Liver (tissue), 3 donors: ENCODE results near the gene CCDC187.

Source experiments
- ATF3 ChIP-seq: IDR thresholded peaks from 2 replicates; pipeline ENCODE4 v1.6.1; 2016; ENCODE audit warnings: antibody characterized with exemption
- CTCF ChIP-seq: fragments of 150-350 bp; IDR thresholded peaks from 2 replicates; pipeline ENCODE4 v1.5.1; 2017; ENCODE audit warnings: improper control_type of control experiment, low read depth, low read length; ENCODE audit not compliant: missing input control
- EGR1 ChIP-seq, 2 donors: IDR thresholded peaks; 2 replicates each; pipeline ENCODE4 v1.6.1; 2016 to 2018; ENCODE audit warnings: antibody characterized with exemption in 2 of 2, low read depth in 2 of 2
- GABPA ChIP-seq, 2 donors: IDR thresholded peaks in 1 of 2; conservative IDR thresholded peaks in 1 of 2; 2 replicates each; pipeline ENCODE4 v1.6.1; 2016; ENCODE audit warnings: antibody characterized with exemption in 2 of 2, mild to moderate bottlenecking in 1 of 2, moderate library complexity in 1 of 2
- JUND ChIP-seq, 2 donors: IDR thresholded peaks; 2 replicates each; pipeline ENCODE4 v1.6.1; 2016; ENCODE audit warnings: antibody characterized with exemption in 2 of 2
- MAX ChIP-seq: IDR thresholded peaks from 2 replicates; pipeline ENCODE4 v1.6.1; 2016; ENCODE audit warnings: antibody characterized with exemption
- RAD21 ChIP-seq, 2 donors: IDR thresholded peaks; 2 replicates each; pipeline ENCODE4 v1.6.1; 2016; ENCODE audit warnings: antibody characterized with exemption in 2 of 2, mild to moderate bottlenecking in 2 of 2
- SP1 ChIP-seq: IDR thresholded peaks from 2 replicates; pipeline ENCODE4 v1.6.1; 2018; ENCODE audit warnings: antibody characterized with exemption, mild to moderate bottlenecking
- TAF1 ChIP-seq: conservative IDR thresholded peaks from 2 replicates; pipeline ENCODE4 v1.6.1; 2016; ENCODE audit warnings: antibody characterized with exemption, mild to moderate bottlenecking
- ZBTB33 ChIP-seq: IDR thresholded peaks from 2 replicates; pipeline ENCODE4 v1.6.1; 2016; ENCODE audit warnings: antibody characterized with exemption
- donor health status: healthy.
- donor health status: healthy.

GRCh38 chr9:136283291-136284235, 20.3 kb downstream of the CCDC187 start:
- TF ChIP-seq SP1 (no peak), CTCF (peak; percentile 84), JUND (IDR thresholded peaks at IDR 0.05) (no peak), MAX (no peak), EGR1 (IDR thresholded peaks at IDR 0.05; ENCODE audit: low read depth in 2 of 2) (no peak), ATF3 (no peak), ZBTB33 (no peak), RAD21 (IDR thresholded peaks at IDR 0.05) (peak; percentile 91 to 92), GABPA (IDR thresholded peaks at IDR 0.05 in 1 of 2, conservative IDR thresholded peaks at IDR 0.05 in 1 of 2) (no peak), TAF1 (no peak)
